Endothelial cell of umbilical vein (primary cell): ENCODE measurements around the gene MIS18A. TPM values are rescaled to one million over a fixed set of nuclear protein-coding genes. Genes with fewer than 3 reads are reported as not detected.

ENCODE experiments used
- BruUV-seq: library from RNA; stranded (reverse); fragments of 400-500 nt; replicated peaks from 2 replicates; lab custom pipeline; 2021; lab: Mats Ljungman, UMichigan
- CTCF ChIA-PET: fragments of 300-600, 350-600 bp; sonication (Branson Sonifier 250); formaldehyde crosslinking; loops from one replicate; lab custom pipeline; 2021; ENCODE audit warnings: antibody characterized with exemption, inconsistent platforms; lab: Charles Lee
- POLR2A ChIA-PET: fragments of 300-600, 350-600 bp; sonication (Branson Sonifier 250); formaldehyde crosslinking; loops from one replicate; lab custom pipeline; 2021; ENCODE audit warnings: antibody characterized with exemption, inconsistent platforms; lab: Charles Lee
- DNase-seq: peaks from one replicate; pipeline ENCODE4 v3.0.0-alpha.2; 2011; ENCODE audit warnings: low read depth, low spot score
- FAIRE-seq: peaks from 2 replicates; lab custom pipeline; 2011; peaks lifted over from hg19 to GRCh38; lab: Jason Lieb, UNC
- H2AFZ ChIP-seq: 2 replicates; pipeline ENCODE4 v1.6.0; 2012; ENCODE audit warnings: low read depth, low read length, control low read depth, inconsistent platforms
- H3K27ac ChIP-seq: 2 replicates; pipeline ENCODE4 v1.5.1; 2011; ENCODE audit warnings: low read depth, mild to moderate bottlenecking, control low read depth, low read length, moderate library complexity; ENCODE audit not compliant: insufficient read depth
- H3K27me3 ChIP-seq, 2 experiments: 2 replicates each; pipeline versions ENCODE4 v1.6.0 to v1.6.1; 2011; ENCODE audit warnings: low read length in 2 of 2, mixed read lengths in 1 of 2; ENCODE audit not compliant: control insufficient read depth in 2 of 2, insufficient read depth in 2 of 2
- H3K36me3 ChIP-seq, 2 experiments: 2 replicates in 1 of 2; 3 replicates in 1 of 2; pipeline ENCODE4 v1.5.1; 2011; ENCODE audit warnings: low read length in 2 of 2, mild to moderate bottlenecking in 1 of 2, moderate library complexity in 1 of 2; ENCODE audit not compliant: control insufficient read depth in 2 of 2, insufficient read depth in 2 of 2; ENCODE audit errors: extremely low read depth in 1 of 2
- H3K4me1 ChIP-seq: 3 replicates; pipeline ENCODE4 v1.5.1; 2011; ENCODE audit warnings: mild to moderate bottlenecking, low read length; ENCODE audit not compliant: control insufficient read depth, insufficient read depth; ENCODE audit errors: extremely low read depth
- H3K4me2 ChIP-seq: 2 replicates; pipeline ENCODE4 v1.6.1; 2011; ENCODE audit warnings: low read length, control low read depth, mixed read lengths; ENCODE audit not compliant: insufficient read depth
- H3K4me3 ChIP-seq, 3 experiments: fragments of 200-600 bp in 1 of 3; sonication (generic), shearing (Covaris generic) in 1 of 3; replicated peaks in 1 of 3; 2 replicates each; pipeline ENCODE4 v1.5.1; 2011 to 2016; ENCODE audit warnings: control low read depth in 3 of 3, low read length in 3 of 3, mild to moderate bottlenecking in 2 of 3, inconsistent platforms in 1 of 3, low read depth in 1 of 3, moderate library complexity in 1 of 3; ENCODE audit not compliant: insufficient read depth in 1 of 3
- H3K79me2 ChIP-seq: 2 replicates; pipeline ENCODE4 v1.6.0; 2012; ENCODE audit warnings: low read length, inconsistent platforms; ENCODE audit not compliant: control insufficient read depth, insufficient read depth
- H3K9ac ChIP-seq: replicated peaks from 2 replicates; pipeline ENCODE3; 2011; ENCODE audit warnings: low read length, control low read depth; ENCODE audit not compliant: insufficient read depth; ENCODE audit errors: extremely low read depth
- H3K9me1 ChIP-seq: replicated peaks from 3 replicates; pipeline ENCODE4 v1.6.0; 2011; ENCODE audit warnings: mild to moderate bottlenecking, low read length; ENCODE audit not compliant: control insufficient read depth, insufficient read depth; ENCODE audit errors: extremely low read depth
- H3K9me3 ChIP-seq: replicated peaks from 2 replicates; pipeline ENCODE4 v1.5.1; 2012; ENCODE audit warnings: low read length, inconsistent platforms; ENCODE audit not compliant: control insufficient read depth, insufficient read depth
- H4K20me1 ChIP-seq: replicated peaks from 2 replicates; pipeline ENCODE3; 2011; ENCODE audit warnings: mild to moderate bottlenecking, low read length; ENCODE audit not compliant: control insufficient read depth, insufficient read depth; ENCODE audit errors: extremely low read depth
- CTCF ChIP-seq, 2 donors: IDR thresholded peaks; 1 replicate in 1 of 2; 2 replicates in 1 of 2; pipeline ENCODE4 v1.5.1; 2011; ENCODE audit warnings: low read length in 2 of 2, mild to moderate bottlenecking in 2 of 2, moderate library complexity in 2 of 2, control low read depth in 1 of 2, inconsistent platforms in 1 of 2, low read depth in 1 of 2; ENCODE audit not compliant: insufficient read depth in 1 of 2; ENCODE audit errors: extremely low read depth in 1 of 2
- EZH2 ChIP-seq: IDR thresholded peaks from 2 replicates; pipeline ENCODE4 v1.6.1; 2012; ENCODE audit warnings: borderline replicate concordance, low read depth, mild to moderate bottlenecking, moderate library complexity, low read length, inconsistent platforms; ENCODE audit not compliant: severe bottlenecking
- FOS ChIP-seq: IDR thresholded peaks from 2 replicates; pipeline ENCODE4 v1.6.1; 2011; ENCODE audit warnings: mild to moderate bottlenecking, low read length, moderate library complexity, borderline replicate concordance; ENCODE audit not compliant: insufficient read depth
- GATA2 ChIP-seq: IDR thresholded peaks from 2 replicates; pipeline ENCODE4 v1.7.0; 2011; ENCODE audit warnings: low read depth, mild to moderate bottlenecking, moderate library complexity, mixed read lengths, low read length; ENCODE audit not compliant: insufficient read length, insufficient read depth
- JUN ChIP-seq: IDR thresholded peaks from 2 replicates; pipeline ENCODE4 v1.6.1; 2011; ENCODE audit warnings: borderline replicate concordance, low read depth; ENCODE audit not compliant: insufficient read length, insufficient read depth
- MAX ChIP-seq: IDR thresholded peaks from 2 replicates; pipeline ENCODE4 v1.6.1; 2011; ENCODE audit not compliant: insufficient read depth, insufficient read length
- MYC ChIP-seq: IDR thresholded peaks from one replicate; pipeline ENCODE4 v1.6.1; 2011; ENCODE audit warnings: mild to moderate bottlenecking, low read depth, low read length
- POLR2A ChIP-seq: IDR thresholded peaks from 2 replicates; pipeline ENCODE4 v1.6.1; 2012; ENCODE audit warnings: low read depth, mild to moderate bottlenecking, control low read depth, low read length
- POLR2AphosphoS5 ChIP-seq: IDR thresholded peaks from 2 replicates; pipeline ENCODE4 v1.6.1; 2012; ENCODE audit warnings: low read depth, mild to moderate bottlenecking, control low read depth, low read length, moderate library complexity; ENCODE audit not compliant: insufficient read depth
- dilution Hi-C: fragments of 300-500 bp; cut with MboI; formaldehyde crosslinking; loops from one replicate; pipeline ENCODE4 v1.15.0; 2019; ENCODE audit warnings: low sequenced_read_pairs; ENCODE audit not compliant: extremely low pct_ligation_motif_present
- intact Hi-C: fragments of 100-400 bp; cut with micrococcal nuclease; formaldehyde crosslinking; loops from one replicate; pipeline ENCODE4 v1.10.0; 2022
- polyA plus RNA-seq, 4 experiments: library from polyadenylated mRNA; depleted of rRNA in 3 of 4; stranded (reverse) in 3 of 4; unstranded in 1 of 4; fragments of >200 nt; gene quantifications; 2 replicates each; pipeline versions ENCODE4 v1.2.1 to v1.2.3, GENCODE V29; 2011 to 2012; ENCODE audit warnings: missing spikeins in 1 of 4
- total RNA-seq: library from RNA; stranded (reverse); gene quantifications from 2 replicates; pipeline ENCODE4 v1.2.3, GENCODE V29; 2021

The MIS18A gene
- total and polyA plus RNA-seq, 2 donors (not counting 3 experiments of a cell fraction or from before 2014, with no cell fraction given) = 7.9 to 19.7 TPM

- Histone ChIP-seq H4K20me1 (no peaks in the 10 kb centered on the region), H2AFZ (no peak overlapping the region), H3K27ac (no peak overlapping the region), H3K9me1 (no peaks in the 10 kb centered on the region), H3K4me2 (no peak overlapping the region), H3K9ac (no peak overlapping the region), H3K9me3 (no peaks in the 10 kb centered on the region), H3K4me3 (no peak overlapping the region), H3K4me1 (peaks cover 12% of the 10 kb centered on the region), H3K36me3 (no peaks in the 10 kb centered on the region), H3K27me3 (no peaks in the 10 kb centered on the region), H3K79me2 (peaks cover 6% of the 10 kb centered on the region)
- CTCF ChIA-PET = no interaction called here
- POLR2A ChIA-PET = no interaction called here
- intact Hi-C loops (no loop called here), dilution Hi-C loops (no loop called here)
- FAIRE-seq (no peak), DNase-seq (no peak)
- TF ChIP-seq MAX (no peak), GATA2 (no peak), JUN (no peak), EZH2 (no peak), POLR2A (no peak), CTCF (IDR thresholded peaks at IDR 0.05; ENCODE audit: extremely low read depth in 1 of 2, insufficient read depth in 1 of 2, low read depth in 1 of 2, low read length in 2 of 2) (no peak), FOS (no peak), MYC (no peak), POLR2AphosphoS5 (no peak)
- no TSS peak for BruUV-seq
Measured at GRCh38 chr21:32282992-32283391, 4.1 kb upstream of the MIS18A start.
